ENCODE measurements around the gene MLLT10. TPM values are rescaled to one million over a fixed set of nuclear protein-coding genes. Genes with fewer than 3 reads are reported as not detected.

The MLLT10 gene
- total RNA-seq, 2 donors from 2014 or later = 55.8 to 62.9 TPM

- Histone ChIP-seq H3K36me3 (ENCODE audit: control insufficient read depth, insufficient read depth, low read length) (peaks cover 62% of the 10 kb centered on the region), H3K9ac (ENCODE audit: extremely low read depth, low read length, poor library complexity, severe bottlenecking) (no peak overlapping the region), H3K27me3 (ENCODE audit: control insufficient read depth, insufficient read depth, low read length, poor library complexity, severe bottlenecking) (no peaks in the 10 kb centered on the region), H3K4me3 (ENCODE audit: low read length) (no peak overlapping the region), H3K27ac (ENCODE audit: low read depth, low read length) (no peak overlapping the region), H3K9me3 (ENCODE audit: control insufficient read depth, low read length) (peaks cover 44% of the 10 kb centered on the region), H3K4me1 (ENCODE audit: control insufficient read depth, insufficient read depth, low read length) (no peaks in the 10 kb centered on the region)
- WGBS, 2 experiments (ENCODE audit: insufficient coverage in 1 of 2, insufficient read length in 1 of 2) = no CpG with 5 or more reads among the region's 2 CpGs
- H3K27me3 Mint-ChIP-seq (ENCODE audit: insufficient read depth) = no peaks in the 10 kb centered on the region
- peak overlapping the region; percentile 12 for H3K27ac Mint-ChIP-seq
- peaks cover 10% of the 10 kb centered on the region for H3K4me1 Mint-ChIP-seq
- DNase-seq = no peak
- no peak for TF ChIP-seq CTCF (conservative IDR thresholded peaks at IDR 0.05)
- H3K9me3 Mint-ChIP-seq = peaks cover 31% of the 10 kb centered on the region
- H3K36me3 Mint-ChIP-seq (ENCODE audit: low read depth) = peaks cover 61% of the 10 kb centered on the region
- H3K4me3 Mint-ChIP-seq = no peak overlapping the region
Measured at GRCh38 chr10:21702633-21703111, 168.6 kb downstream of the MLLT10 start.

- H3K27me3 Mint-ChIP-seq (ENCODE audit: insufficient read depth) = no peaks in the 10 kb centered on the region
- H3K4me1 Mint-ChIP-seq = peaks cover 10% of the 10 kb centered on the region
Measured at GRCh38 chr10:21705142-21705827, 171.3 kb downstream of the MLLT10 start.

DNA sequence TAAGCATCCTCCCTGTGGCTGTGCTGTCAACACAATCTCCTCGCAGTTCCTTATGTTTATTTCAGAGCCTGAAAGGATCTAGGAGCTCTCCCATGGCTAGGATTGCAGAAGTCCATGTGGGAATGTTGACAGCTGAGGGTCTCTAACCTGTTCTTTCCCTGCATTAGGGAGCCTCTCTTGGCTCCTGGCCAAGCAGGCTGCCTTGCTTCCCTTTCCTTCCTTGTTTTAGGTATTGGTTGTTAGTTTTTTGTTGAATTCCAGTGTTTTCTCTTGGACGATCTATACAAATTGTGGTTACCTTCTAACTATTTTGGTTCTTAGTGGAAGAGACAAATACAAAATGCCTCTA is 171.8 kb downstream of the MLLT10 start:
- Mint-ChIP-seq H3K36me3 (ENCODE audit: low read depth) (peaks cover 55% of the 10 kb centered on the region), H3K27me3 (ENCODE audit: insufficient read depth) (no peaks in the 10 kb centered on the region), H3K4me1 (peaks cover 10% of the 10 kb centered on the region), H3K4me3 (no peak overlapping the region), H3K9me3 (peaks cover 5% of the 10 kb centered on the region), H3K27ac (no peak overlapping the region)
- DNase-seq = no peak
- WGBS, 2 experiments (ENCODE audit: insufficient coverage in 1 of 2, insufficient read length in 1 of 2) = 88 to 100% methylated on average over 1 to 2 of the region's 2 CpGs
- Histone ChIP-seq H3K36me3 (ENCODE audit: control insufficient read depth, insufficient read depth, low read length) (peaks cover 62% of the 10 kb centered on the region), H3K27ac (ENCODE audit: low read depth, low read length) (no peak overlapping the region), H3K9me3 (ENCODE audit: control insufficient read depth, low read length) (peaks cover 13% of the 10 kb centered on the region), H3K4me3 (ENCODE audit: low read length) (no peak overlapping the region), H3K27me3 (ENCODE audit: control insufficient read depth, insufficient read depth, low read length, poor library complexity, severe bottlenecking) (no peaks in the 10 kb centered on the region), H3K9ac (ENCODE audit: extremely low read depth, low read length, poor library complexity, severe bottlenecking) (no peak overlapping the region), H3K4me1 (ENCODE audit: control insufficient read depth, insufficient read depth, low read length) (no peaks in the 10 kb centered on the region)
- no peak for TF ChIP-seq CTCF (conservative IDR thresholded peaks at IDR 0.05)

More at GRCh38 chr10:21705142-21705827, 171.3 kb downstream of the MLLT10 start:
- H3K27ac Mint-ChIP-seq = no peak overlapping the region
- no peak overlapping the region for H3K4me3 ChIP-seq (ENCODE audit: low read length)
- no peak for DNase-seq
- peaks cover 62% of the 10 kb centered on the region for H3K36me3 ChIP-seq (ENCODE audit: control insufficient read depth, insufficient read depth, low read length)
- peaks cover 10% of the 10 kb centered on the region for H3K9me3 Mint-ChIP-seq
- TF ChIP-seq CTCF (conservative IDR thresholded peaks at IDR 0.05) = no peak
- no peak overlapping the region for H3K27ac ChIP-seq (ENCODE audit: low read depth, low read length)
- H3K27me3 ChIP-seq (ENCODE audit: control insufficient read depth, insufficient read depth, low read length, poor library complexity, severe bottlenecking) = no peaks in the 10 kb centered on the region
- peaks cover 60% of the 10 kb centered on the region for H3K36me3 Mint-ChIP-seq (ENCODE audit: low read depth)
- WGBS, 2 experiments (ENCODE audit: insufficient coverage in 1 of 2, insufficient read length in 1 of 2) = 97 to 100% methylated on average over 2 to 5 of the region's 5 CpGs
- no peaks in the 10 kb centered on the region for H3K4me1 ChIP-seq (ENCODE audit: control insufficient read depth, insufficient read depth, low read length)
- H3K9me3 ChIP-seq (ENCODE audit: control insufficient read depth, low read length) = peaks cover 18% of the 10 kb centered on the region
- H3K4me3 Mint-ChIP-seq = no peak overlapping the region
- no peak overlapping the region for H3K9ac ChIP-seq (ENCODE audit: extremely low read depth, low read length, poor library complexity, severe bottlenecking)
